Lung microvascular endothelial cell (primary cell): ENCODE results near the gene CDH26. TPM values are rescaled to one million over a fixed set of nuclear protein-coding genes. Genes with fewer than 3 reads are reported as not detected.
"Not testable (repeated sequence)": the region's sequence is repeated elsewhere in the genome, so short reads cannot be mapped to it uniquely, and the experiment has no call there.

ENCODE experiments used
- DNase-seq, 2 donors: peaks; one replicate each; pipeline versions ENCODE4 v3.0.0 to v3.0.0-alpha.2; 2010; ENCODE audit warnings: low read depth in 2 of 2
- total RNA-seq: library from RNA; depleted of rRNA; stranded (reverse); fragments of >200 nt; gene quantifications from 2 replicates; pipeline ENCODE4 v1.2.1, GENCODE V29; 2014

The CDH26 gene
- total RNA-seq, 1 donor from 2014 or later = 0.40 TPM

- no peak for DNase-seq
These were observed 17.3 kb upstream of the CDH26 start for GRCh38 chr20:59940956-59941294.

GRCh38 chr20:59942245-59942644 is 16.0 kb upstream of the CDH26 start:
- no peak for DNase-seq

- DNase-seq = no peak
These were observed 13.5 kb upstream of the CDH26 start for GRCh38 chr20:59944726-59945125.

GRCh38 chr20:59945175-59945574 is 13.0 kb upstream of the CDH26 start:
- peak in 1 of 2 donors; percentile 30 for DNase-seq

GRCh38 chr20:59945731-59946130 is 12.5 kb upstream of the CDH26 start:
- no peak for DNase-seq

- no peak for DNase-seq
These were observed 10.8 kb upstream of the CDH26 start for GRCh38 chr20:59947376-59947775.

- DNase-seq = no peak
These were observed 10.0 kb upstream of the CDH26 start for GRCh38 chr20:59948212-59948611.

- DNase-seq = peak; percentile 65 to 73
These were observed 9.1 kb upstream of the CDH26 start for GRCh38 chr20:59948828-59949720.

- no peak for DNase-seq
These were observed 8.3 kb upstream of the CDH26 start for GRCh38 chr20:59949911-59950310.

- no peak for DNase-seq
These were observed 3.5 kb upstream of the CDH26 start for GRCh38 chr20:59954718-59955117.

GRCh38 chr20:59955131-59955796 is 3.0 kb upstream of the CDH26 start:
- peak; percentile 20 to 31 for DNase-seq

- not testable (repeated sequence) for DNase-seq
These were observed 655 bp upstream of the CDH26 start for GRCh38 chr20:59957568-59957967.

- no peak for DNase-seq
These were observed 403 bp downstream of the CDH26 start for GRCh38 chr20:59958626-59959025.

GRCh38 chr20:59961423-59961822 is 3.2 kb downstream of the CDH26 start:
- DNase-seq = no peak

- no peak for DNase-seq
These were observed 3.9 kb downstream of the CDH26 start for GRCh38 chr20:59962155-59962554.

GRCh38 chr20:59966428-59966827 is 8.2 kb downstream of the CDH26 start:
- no peak for DNase-seq

- no peak for DNase-seq
These were observed 13.2 kb downstream of the CDH26 start for GRCh38 chr20:59971428-59971827.

- DNase-seq = no peak
These were observed 14.0 kb downstream of the CDH26 start for GRCh38 chr20:59972037-59972801.

GRCh38 chr20:59976156-59976782 is 18.0 kb downstream of the CDH26 start:
- no peak for DNase-seq

GRCh38 chr20:59977086-59977485 is 18.9 kb downstream of the CDH26 start:
- DNase-seq = no peak

- DNase-seq = no peak
These were observed 24.9 kb downstream of the CDH26 start for GRCh38 chr20:59983076-59983475.

GRCh38 chr20:59984541-59984940 is 26.3 kb downstream of the CDH26 start:
- no peak for DNase-seq
